Activated T-cell treated with anti-CD3 and anti-CD28 coated beads, Interleukin-2, amount 50 U/mL, for 4 hours (primary cell): ENCODE results near the gene TICRR. TPM values are rescaled to one million over a fixed set of nuclear protein-coding genes. Genes with fewer than 3 reads are reported as not detected.
"Not testable (repeated sequence)": the region's sequence is repeated elsewhere in the genome, so short reads cannot be mapped to it uniquely, and the experiment has no call there.

Experiments
- ATAC-seq, 2 donors: fragments of 200-7000 bp; cut with Tn5 transposase; one replicate each; pipeline ENCODE4 v1.10.0; 2021
- DNase-seq: peaks from one replicate; pipeline ENCODE4 v3.0.0-alpha.2; 2020
- H3K27me3 Mint-ChIP-seq: one replicate; pipeline ENCODE4 v1.8.0; 2021; ENCODE audit warnings: low read depth, mixed read lengths
- H3K36me3 Mint-ChIP-seq: one replicate; pipeline ENCODE4 v1.8.0; 2022; ENCODE audit warnings: mixed read lengths; ENCODE audit not compliant: insufficient read depth
- H3K4me1 Mint-ChIP-seq: one replicate; pipeline ENCODE4 v1.8.0; 2021; ENCODE audit warnings: low read depth, mixed read lengths
- H3K4me3 Mint-ChIP-seq: one replicate; pipeline ENCODE4 v1.8.0; 2021; ENCODE audit warnings: mild to moderate bottlenecking, moderate library complexity, mixed read lengths
- H3K9me3 Mint-ChIP-seq: one replicate; pipeline ENCODE4 v1.8.0; 2021; ENCODE audit warnings: mixed read lengths
- total RNA-seq, 3 donors: library from RNA; stranded (reverse); gene quantifications; one replicate each; pipeline ENCODE4 v1.2.1, GENCODE V29; 2021

TICRR gene
- 1 to 10 TPM; 3.3 to 5.1 (median 4.5) TPM for total RNA-seq

DNA sequence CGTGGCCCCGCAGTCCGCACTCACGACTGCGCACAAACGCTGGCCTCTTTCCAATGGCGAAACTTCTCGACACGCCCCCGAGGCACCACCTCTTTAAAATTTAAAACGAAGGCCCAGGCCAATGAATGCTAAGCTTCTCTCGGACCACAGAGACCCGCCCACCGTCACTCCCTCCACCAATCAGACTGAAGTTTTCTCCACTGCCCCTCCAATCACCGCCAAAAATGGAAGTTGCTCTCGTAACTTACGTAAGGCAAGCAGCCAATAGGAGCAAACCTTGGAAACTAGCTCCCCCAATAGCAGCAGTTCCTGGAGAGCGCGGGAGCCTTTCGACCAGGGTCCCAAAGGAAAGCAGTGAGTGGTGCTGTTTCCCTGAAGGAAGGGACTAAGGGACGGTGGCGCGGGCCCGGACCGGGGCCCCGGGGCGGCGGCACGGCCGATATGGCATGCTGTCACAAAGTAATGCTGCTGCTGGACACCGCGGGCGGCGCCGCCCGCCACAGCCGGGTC, at the start of gene TICRR:
Gene TICRR (plus strand): TSS at position 324 of the 510 bp plus-strand sequence. CDS start 118 bp downstream, at position 442.
- Mint-ChIP-seq H3K27me3 (peaks cover 10% of the 10 kb centered on the region), H3K4me1 (peaks cover 13% of the 10 kb centered on the region), H3K9me3 (no peaks in the 10 kb centered on the region), H3K4me3 (peak within 1 kb of the TSS; percentile 81), H3K36me3 (no peaks in the 10 kb centered on the region)
- DNase-seq (peak; percentile 89), ATAC-seq (peak; percentile 98)

- Mint-ChIP-seq H3K4me1 (no peaks in the 10 kb centered on the region), H3K36me3 (no peaks in the 10 kb centered on the region), H3K27me3 (peaks cover 10% of the 10 kb centered on the region), H3K4me3 (no peak overlapping the region), H3K9me3 (no peaks in the 10 kb centered on the region)
- DNase-seq (no peak), ATAC-seq (no peak)
These were observed 49.1 kb upstream of the TICRR start for GRCh38 chr15:89526181-89526580.

DNA sequence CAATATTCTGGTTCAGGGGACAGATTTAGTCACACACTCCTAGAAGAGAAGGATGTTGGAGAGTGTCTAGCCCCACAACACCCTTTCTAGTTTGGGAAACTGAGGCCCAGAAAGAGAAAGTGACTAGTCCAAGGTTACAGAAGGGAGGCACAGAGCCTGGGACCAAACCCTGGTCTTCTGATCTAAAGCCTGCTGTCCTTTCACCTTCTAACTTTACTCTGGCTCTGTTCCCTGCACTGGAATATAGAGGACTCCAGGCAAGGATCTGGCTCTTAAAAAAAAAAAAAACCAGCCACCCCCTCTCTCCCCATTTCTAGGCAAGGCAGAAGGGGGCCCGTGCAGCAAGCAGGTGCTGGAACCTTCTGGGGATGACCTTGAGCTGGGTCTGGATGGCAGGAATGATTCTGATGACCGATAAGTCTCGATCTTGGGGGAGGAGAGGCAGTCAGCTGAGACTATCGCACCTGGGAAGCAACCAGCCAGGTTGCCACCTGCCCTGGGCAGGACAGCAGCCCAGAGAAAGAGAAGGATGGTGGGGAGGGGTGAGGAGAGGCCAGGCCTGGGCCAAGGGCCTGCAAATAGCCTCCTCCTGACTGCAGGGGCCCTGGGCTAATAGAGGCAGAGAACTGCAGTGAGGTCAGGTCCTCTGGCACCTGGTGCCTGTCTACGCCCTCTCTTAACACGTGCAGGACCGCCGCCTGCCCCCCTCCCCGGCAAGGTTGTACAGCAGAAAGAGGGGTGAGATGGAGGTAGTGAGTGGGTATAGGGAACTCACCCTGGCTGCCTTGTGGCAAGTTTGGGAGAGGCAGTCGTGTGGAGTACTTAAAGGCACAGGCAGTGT, 48.4 kb upstream of the TICRR start:
- peaks cover 10% of the 10 kb centered on the region for H3K27me3 Mint-ChIP-seq
- ATAC-seq = no peak

GRCh38 chr15:89528757-89529352, 46.4 kb upstream of the TICRR start:
- Mint-ChIP-seq H3K36me3 (no peaks in the 10 kb centered on the region), H3K9me3 (peaks cover under 1% of the 10 kb centered on the region), H3K27me3 (peaks cover 4% of the 10 kb centered on the region), H3K4me3 (no peak overlapping the region), H3K4me1 (no peaks in the 10 kb centered on the region)
- DNase-seq = no peak
- no peak for ATAC-seq

More for the DNA sequence above, 48.4 kb upstream of the TICRR start:
- H3K4me1 Mint-ChIP-seq = no peaks in the 10 kb centered on the region
- DNase-seq = no peak
- H3K9me3 Mint-ChIP-seq = no peaks in the 10 kb centered on the region
- no peak overlapping the region for H3K4me3 Mint-ChIP-seq
- no peaks in the 10 kb centered on the region for H3K36me3 Mint-ChIP-seq

DNA sequence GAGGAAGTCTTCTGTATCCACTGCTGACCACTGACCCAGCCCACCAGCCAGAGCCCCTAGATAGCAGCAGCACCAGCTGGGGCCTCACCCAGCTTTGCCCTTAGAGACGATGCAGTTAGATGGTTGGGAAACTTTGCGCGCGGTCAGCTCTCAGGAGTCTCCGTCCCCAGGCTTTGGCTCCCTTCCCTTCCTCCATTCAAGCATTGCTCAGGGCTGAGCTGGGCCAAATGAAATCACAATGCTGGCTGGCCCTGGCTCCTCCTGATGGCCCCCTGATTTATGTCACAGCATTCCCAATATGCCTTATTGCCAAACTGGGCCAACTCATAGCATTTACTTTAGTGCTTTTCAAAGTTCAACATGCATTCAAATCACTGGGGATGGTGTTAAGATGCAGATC, 44.3 kb upstream of the TICRR start:
- peaks cover 4% of the 10 kb centered on the region for H3K9me3 Mint-ChIP-seq
- H3K4me1 Mint-ChIP-seq = no peaks in the 10 kb centered on the region
- H3K36me3 Mint-ChIP-seq = no peaks in the 10 kb centered on the region
- H3K4me3 Mint-ChIP-seq = no peak overlapping the region
- peaks cover 1% of the 10 kb centered on the region for H3K27me3 Mint-ChIP-seq
- DNase-seq (no peak), ATAC-seq (no peak)

DNA sequence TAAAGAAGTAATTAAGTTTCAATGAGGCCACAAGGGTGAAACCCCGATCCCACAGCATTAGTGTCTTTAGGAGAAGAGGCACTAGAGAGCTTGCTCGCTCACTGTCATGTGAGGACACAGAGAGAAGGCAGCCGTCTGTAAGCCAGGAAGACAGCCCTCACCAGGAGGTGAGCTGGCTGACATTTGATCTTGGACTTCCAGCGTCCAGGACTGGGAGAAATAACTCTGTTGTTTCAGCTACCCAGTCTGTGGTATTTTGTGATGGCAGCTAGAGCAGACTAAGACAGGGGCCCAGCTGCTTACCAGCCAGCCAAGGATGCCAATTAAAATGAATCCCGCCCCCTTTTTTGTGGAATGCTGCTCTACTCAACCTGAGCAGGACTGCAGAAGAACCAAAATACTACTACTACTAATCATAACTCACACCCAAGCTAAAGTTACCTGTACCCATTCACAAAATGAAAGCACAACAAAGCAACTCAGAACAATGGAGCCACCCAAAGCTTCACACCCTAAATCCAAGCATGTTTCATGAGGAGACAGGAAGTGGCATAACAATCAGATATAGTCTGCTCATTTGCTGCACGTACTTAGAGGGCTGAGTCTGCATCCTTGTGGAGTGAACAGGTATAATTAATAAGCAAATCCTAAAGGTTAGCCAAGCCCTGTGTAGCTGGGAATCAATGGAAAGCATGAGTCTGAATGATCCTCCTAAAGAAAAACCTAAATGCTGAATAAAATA, 43.3 kb upstream of the TICRR start:
- ATAC-seq (no peak), DNase-seq (no peak)
- Mint-ChIP-seq H3K9me3 (peaks cover 4% of the 10 kb centered on the region), H3K4me3 (no peak overlapping the region), H3K27me3 (peaks cover 3% of the 10 kb centered on the region), H3K4me1 (no peaks in the 10 kb centered on the region), H3K36me3 (no peaks in the 10 kb centered on the region)

- H3K9me3 Mint-ChIP-seq = peaks cover 14% of the 10 kb centered on the region
- ATAC-seq = no peak
- no peaks in the 10 kb centered on the region for H3K4me1 Mint-ChIP-seq
These were observed 41.3 kb upstream of the TICRR start for GRCh38 chr15:89533861-89534544.

GRCh38 chr15:89539027-89539426, 36.2 kb upstream of the TICRR start:
- no peak overlapping the region for H3K4me3 Mint-ChIP-seq
- no peaks in the 10 kb centered on the region for H3K36me3 Mint-ChIP-seq
- DNase-seq = no peak
- H3K4me1 Mint-ChIP-seq = no peaks in the 10 kb centered on the region
- ATAC-seq = no peak
- peaks cover 12% of the 10 kb centered on the region for H3K9me3 Mint-ChIP-seq
- peaks cover 20% of the 10 kb centered on the region for H3K27me3 Mint-ChIP-seq

More at GRCh38 chr15:89533861-89534544, 41.3 kb upstream of the TICRR start:
- DNase-seq = no peak
- Mint-ChIP-seq H3K36me3 (no peaks in the 10 kb centered on the region), H3K4me3 (no peak overlapping the region), H3K27me3 (peaks cover 3% of the 10 kb centered on the region)

- Mint-ChIP-seq H3K9me3 (peaks cover 10% of the 10 kb centered on the region), H3K36me3 (no peaks in the 10 kb centered on the region), H3K4me1 (no peaks in the 10 kb centered on the region), H3K27me3 (peaks cover 17% of the 10 kb centered on the region), H3K4me3 (no peak overlapping the region)
- DNase-seq = no peak
- ATAC-seq = no peak
These were observed 32.9 kb upstream of the TICRR start for GRCh38 chr15:89542369-89542768.

DNA sequence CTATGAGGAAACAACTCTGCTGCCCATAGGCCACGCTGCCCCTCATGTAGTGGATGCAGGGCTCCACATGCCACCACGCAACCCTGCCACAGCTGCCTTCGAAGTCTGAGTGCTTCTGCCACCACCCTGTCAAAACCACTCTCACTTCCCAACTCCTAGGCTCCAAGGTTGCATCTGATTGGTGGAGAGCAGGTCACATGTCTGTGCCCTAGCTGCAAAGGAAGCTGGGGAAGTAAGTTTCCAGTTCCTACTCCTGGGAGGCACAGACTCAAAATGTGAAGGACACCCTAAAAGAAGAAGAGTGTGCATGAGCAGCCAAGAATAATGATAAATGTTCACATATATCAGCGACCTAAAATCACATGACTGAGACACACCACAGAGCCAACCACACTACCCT, 31.9 kb upstream of the TICRR start:
- peaks cover 17% of the 10 kb centered on the region for H3K27me3 Mint-ChIP-seq
- no peaks in the 10 kb centered on the region for H3K36me3 Mint-ChIP-seq
- DNase-seq = no peak
- H3K4me1 Mint-ChIP-seq = no peaks in the 10 kb centered on the region
- H3K4me3 Mint-ChIP-seq = no peak overlapping the region
- ATAC-seq = no peak
- H3K9me3 Mint-ChIP-seq = peaks cover under 1% of the 10 kb centered on the region

- DNase-seq, H3K4me3 Mint-ChIP-seq, ATAC-seq, H3K36me3 Mint-ChIP-seq, H3K9me3 Mint-ChIP-seq, H3K4me1 Mint-ChIP-seq: not testable (repeated sequence)
- H3K27me3 Mint-ChIP-seq = peaks cover 11% of the 10 kb centered on the region
These were observed 26.1 kb upstream of the TICRR start for GRCh38 chr15:89549138-89549537.

- Mint-ChIP-seq H3K36me3 (no peaks in the 10 kb centered on the region), H3K9me3 (no peaks in the 10 kb centered on the region), H3K4me3 (no peak overlapping the region), H3K4me1 (no peaks in the 10 kb centered on the region), H3K27me3 (peaks cover 11% of the 10 kb centered on the region)
- ATAC-seq (no peak), DNase-seq (no peak)
These were observed 24.8 kb upstream of the TICRR start for GRCh38 chr15:89550427-89550826.

DNA sequence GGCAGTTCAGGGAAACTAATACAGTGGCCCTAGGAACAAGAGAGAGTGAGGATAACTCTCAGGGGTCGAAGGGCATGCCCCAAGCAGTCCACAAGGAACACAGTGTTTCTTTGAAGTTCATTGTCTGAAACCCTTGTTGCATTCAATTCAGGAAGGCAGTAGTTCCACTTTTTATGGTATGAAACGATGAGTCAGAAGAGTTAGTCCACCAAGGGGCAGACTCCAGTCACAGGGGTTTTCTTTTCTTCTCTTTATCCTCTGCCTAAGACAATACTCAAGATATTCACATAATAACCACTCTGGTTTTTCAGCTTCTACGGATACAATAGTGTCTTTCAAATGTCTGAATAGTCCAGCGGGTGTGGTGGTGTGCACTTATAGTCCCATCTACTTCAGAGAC, 23.7 kb upstream of the TICRR start:
- peaks cover 13% of the 10 kb centered on the region for H3K27me3 Mint-ChIP-seq
- no peak overlapping the region for H3K4me3 Mint-ChIP-seq
- H3K4me1 Mint-ChIP-seq = no peaks in the 10 kb centered on the region
- ATAC-seq = no peak
- H3K9me3 Mint-ChIP-seq = no peaks in the 10 kb centered on the region
- no peaks in the 10 kb centered on the region for H3K36me3 Mint-ChIP-seq
- no peak for DNase-seq

- no peaks in the 10 kb centered on the region for H3K36me3 Mint-ChIP-seq
- peaks cover 18% of the 10 kb centered on the region for H3K27me3 Mint-ChIP-seq
- H3K4me1 Mint-ChIP-seq = no peaks in the 10 kb centered on the region
- H3K9me3 Mint-ChIP-seq = no peaks in the 10 kb centered on the region
- no peak for DNase-seq
- ATAC-seq = no peak
- H3K4me3 Mint-ChIP-seq = no peak overlapping the region
These were observed 21.6 kb upstream of the TICRR start for GRCh38 chr15:89553632-89554031.
